HCT116 (cell line): ENCODE measurements around the gene F11R. TPM values are rescaled to one million over a fixed set of nuclear protein-coding genes. Genes with fewer than 3 reads are reported as not detected.

Experiments used
- ATAC-seq: fragments of 200-7000 bp; cut with Tn5 transposase; 2 replicates; pipeline ENCODE4 v1.9.1; 2020; ENCODE audit warnings: mild to moderate bottlenecking, moderate library complexity
- BruUV-seq: library from RNA; stranded (reverse); fragments of 400-500 nt; replicated peaks from 2 replicates; lab custom pipeline; 2021; lab: Mats Ljungman, UMichigan
- CTCF ChIA-PET: fragments of 300-600 bp; sonication (Branson Sonifier 250); formaldehyde crosslinking; loops from one replicate; lab custom pipeline; 2021; ENCODE audit warnings: antibody characterized with exemption; lab: Charles Lee
- POLR2A ChIA-PET: fragments of 300-600, 350-600 bp; sonication (Branson Sonifier 250); formaldehyde crosslinking; loops from one replicate; lab custom pipeline; 2021; ENCODE audit warnings: antibody characterized with exemption; lab: Charles Lee
- RAD21 ChIA-PET, 2 experiments: fragments of 300-600 bp; sonication (Branson Sonifier 250); formaldehyde crosslinking; loops; one replicate each; lab custom pipeline; 2023; ENCODE audit warnings: low total read pairs in 2 of 2; ENCODE audit not compliant: uncharacterized antibody in 2 of 2, unreplicated experiment in 2 of 2, low non-redundant PET in 1 of 2; lab: Charles Lee
- DNase-seq: peaks from one replicate; pipeline ENCODE4 v3.0.0-alpha.2; 2010; ENCODE audit warnings: low read depth, low spot score
- H2AFZ ChIP-seq: fragments of 200-600 bp; shearing (Covaris generic), sonication (generic); 2 replicates; pipeline ENCODE4 v1.6.1; 2017; ENCODE audit warnings: low read depth, mixed run types, mixed read lengths, antibody characterized with exemption, low read length; ENCODE audit not compliant: poor library complexity, severe bottlenecking
- H3K27ac ChIP-seq: 2 replicates; pipeline ENCODE4 v1.5.1; 2012; ENCODE audit warnings: low read depth, low read length
- H3K27me3 ChIP-seq: fragments of 200-600 bp; sonication (generic); 2 replicates; pipeline ENCODE4 v1.6.1; 2016; ENCODE audit warnings: mixed run types, low read length, mixed read lengths; ENCODE audit not compliant: insufficient read depth
- H3K36me3 ChIP-seq, 2 experiments: fragments of 200-500 bp in 1 of 2; fragments of 200-600 bp in 1 of 2; sonication (Bioruptor generic) in 1 of 2; sonication (generic) in 1 of 2; 2 replicates each; pipeline versions ENCODE4 v1.5.1 to v1.6.1; 2014 to 2016; ENCODE audit warnings: low read length in 2 of 2, inconsistent platforms in 1 of 2, mixed read lengths in 1 of 2, mixed run types in 1 of 2; ENCODE audit not compliant: insufficient read depth in 2 of 2, control insufficient read depth in 1 of 2
- H3K4me1 ChIP-seq, 2 experiments: fragments of 200-600 bp in 1 of 2; sonication (generic) in 1 of 2; 2 replicates each; pipeline versions ENCODE4 v1.5.1 to v1.6.1; 2012 to 2017; ENCODE audit warnings: low read length in 2 of 2, inconsistent platforms in 1 of 2, mild to moderate bottlenecking in 1 of 2, mixed read lengths in 1 of 2, mixed run types in 1 of 2, moderate library complexity in 1 of 2; ENCODE audit not compliant: insufficient read depth in 2 of 2, control insufficient read depth in 1 of 2
- H3K4me2 ChIP-seq: fragments of 200-600 bp; sonication (generic); 2 replicates; pipeline ENCODE4 v1.6.1; 2017; ENCODE audit warnings: mixed run types, low read length, mixed read lengths
- H3K4me3 ChIP-seq, 2 experiments: fragments of 200-600 bp in 1 of 2; sonication (generic) in 1 of 2; replicated peaks in 1 of 2; 2 replicates each; pipeline ENCODE4 v1.5.1; 2011 to 2016; ENCODE audit warnings: low read length in 2 of 2, control low read depth in 1 of 2, low read depth in 1 of 2, mild to moderate bottlenecking in 1 of 2, mixed read lengths in 1 of 2, mixed run types in 1 of 2
- H3K79me2 ChIP-seq: fragments of 200-600 bp; sonication (generic); 2 replicates; pipeline ENCODE4 v1.6.1; 2017; ENCODE audit warnings: mild to moderate bottlenecking, mixed run types, low read length, moderate library complexity, mixed read lengths; ENCODE audit not compliant: insufficient read depth
- H3K9ac ChIP-seq: fragments of 200-600 bp; sonication (generic); 2 replicates; pipeline ENCODE4 v1.6.1; 2016; ENCODE audit warnings: low read length, mixed read lengths
- H3K9me2 ChIP-seq: fragments of 200-600 bp; sonication (generic), shearing (Covaris generic); 2 replicates; pipeline ENCODE4 v1.6.1; 2017; ENCODE audit warnings: mixed run types, mild to moderate bottlenecking, moderate library complexity; ENCODE audit not compliant: insufficient read depth
- H3K9me3 ChIP-seq, 2 experiments: fragments of 200-500 bp in 1 of 2; fragments of 200-600 bp in 1 of 2; sonication (Bioruptor generic) in 1 of 2; sonication (generic) in 1 of 2; 2 replicates each; pipeline ENCODE4 v1.6.1; 2014 to 2017; ENCODE audit warnings: low read length in 2 of 2, mixed read lengths in 2 of 2, inconsistent platforms in 1 of 2, low read depth in 1 of 2, mild to moderate bottlenecking in 1 of 2, mixed run types in 1 of 2, moderate library complexity in 1 of 2; ENCODE audit not compliant: control insufficient read depth in 1 of 2, insufficient read depth in 1 of 2
- H4K20me1 ChIP-seq: fragments of 200-600 bp; sonication (generic), shearing (Covaris generic); 2 replicates; pipeline ENCODE4 v1.6.1; 2017; ENCODE audit warnings: mixed run types, mild to moderate bottlenecking, moderate library complexity; ENCODE audit not compliant: insufficient read depth
- ATF3 ChIP-seq: IDR thresholded peaks from 2 replicates; pipeline ENCODE4 v1.6.1; 2012
- CBX3 ChIP-seq: IDR thresholded peaks from 2 replicates; pipeline ENCODE4 v1.6.1; 2012; ENCODE audit warnings: low read depth
- EGR1 ChIP-seq: IDR thresholded peaks from 2 replicates; pipeline ENCODE4 v1.6.1; 2012; ENCODE audit warnings: low read depth
- EZH2 ChIP-seq: fragments of 200-600 bp; sonication (generic); IDR thresholded peaks from 2 replicates; pipeline ENCODE4 v1.6.1; 2017; ENCODE audit warnings: antibody characterized with exemption, mixed run types
- POLR2AphosphoS5 ChIP-seq: IDR thresholded peaks from 2 replicates; pipeline ENCODE4 v1.6.1; 2011; ENCODE audit warnings: mild to moderate bottlenecking, low read depth, low read length, moderate library complexity
- RAD21 ChIP-seq: IDR thresholded peaks from 2 replicates; pipeline ENCODE4 v1.6.1; 2012; ENCODE audit warnings: low read depth, mild to moderate bottlenecking
- REST ChIP-seq: IDR thresholded peaks from 2 replicates; pipeline ENCODE4 v1.6.1; 2012; ENCODE audit warnings: low read depth
- SIN3A ChIP-seq: IDR thresholded peaks from 2 replicates; pipeline ENCODE4 v1.6.1; 2012; ENCODE audit warnings: low read depth
- TCF7L2 ChIP-seq: IDR thresholded peaks from 2 replicates; pipeline ENCODE4 v1.7.0; 2011; ENCODE audit warnings: borderline replicate concordance, inconsistent platforms; ENCODE audit not compliant: insufficient read depth, insufficient read length; ENCODE audit errors: extremely low read depth
- ZFX ChIP-seq: fragments of 450-650 bp; IDR thresholded peaks from 2 replicates; pipeline ENCODE4 v1.6.1; 2017
- ZNF274 ChIP-seq: fragments of 200-500 bp; sonication (Bioruptor generic); IDR thresholded peaks from 2 replicates; pipeline ENCODE4 v1.6.1; 2014; ENCODE audit warnings: mild to moderate bottlenecking, low read depth, low read length, inconsistent platforms
- intact Hi-C: fragments of 100-400 bp; cut with micrococcal nuclease; formaldehyde crosslinking; loops from 2 replicates; pipeline ENCODE4 v1.10.0; 2022
- total RNA-seq: library from RNA; stranded (reverse); gene quantifications from one replicate; pipeline ENCODE4 v1.2.1, GENCODE V29; 2021; ENCODE audit not compliant: unreplicated experiment

Gene F11R
- total RNA-seq, 1 experiment from 2014 or later: 86.7 TPM

GRCh38 chr1:160978510-160978927 is 42.4 kb downstream of the F11R start:
- H3K4me3 ChIP-seq: no peak overlapping the region
- DNase-seq (no peak), ATAC-seq (no peak)
- H3K9me3 ChIP-seq: no peaks in the 10 kb centered on the region
- no peak overlapping the region for H3K9ac ChIP-seq
- H4K20me1 ChIP-seq: no peaks in the 10 kb centered on the region
- RAD21 ChIA-PET: no interaction called here
- no peak for TF ChIP-seq RAD21
- peak; percentile 65 for TF ChIP-seq TCF7L2
- TF ChIP-seq SIN3A: no peak
- no peak for TF ChIP-seq EGR1
- no peak for TF ChIP-seq ATF3
- TF ChIP-seq ZNF274: no peak
- H2AFZ ChIP-seq: no peak overlapping the region
- H3K36me3 ChIP-seq: no peaks in the 10 kb centered on the region
- intact Hi-C loops: no loop called here
- BruUV-seq: no TSS peak
- CTCF ChIA-PET: interaction anchor here (1.3 to 3.0 kb wide), 2 partner anchors 11 to 25 kb away, joined by 5 to 12 read pairs; no protein-coding TSS in a partner anchor
- POLR2A ChIA-PET: no interaction called here
- H3K4me1 ChIP-seq: peaks cover 3 to 5% of the 10 kb centered on the region in 2 experiments; a peak in 2 of 4 replicates
- H3K9me2 ChIP-seq: no peaks in the 10 kb centered on the region
- H3K27me3 ChIP-seq: no peaks in the 10 kb centered on the region
- no peak overlapping the region for H3K27ac ChIP-seq
- no peaks in the 10 kb centered on the region for H3K79me2 ChIP-seq
- H3K4me2 ChIP-seq: no peak overlapping the region

- no peaks in the 10 kb centered on the region for H4K20me1 ChIP-seq
- TF ChIP-seq TCF7L2: no peak
- TF ChIP-seq POLR2AphosphoS5: no peak
- TF ChIP-seq ATF3: no peak
- TF ChIP-seq ZFX: no peak
- no peak for TF ChIP-seq CBX3
- no peak for TF ChIP-seq ZNF274
- no peak for TF ChIP-seq REST
- TF ChIP-seq EZH2: no peak
- no peaks in the 10 kb centered on the region for H3K36me3 ChIP-seq
- no peak overlapping the region for H2AFZ ChIP-seq
- no peaks in the 10 kb centered on the region for H3K9me3 ChIP-seq
- H3K4me2 ChIP-seq: no peak overlapping the region
- intact Hi-C loops: no loop called here
- H3K4me3 ChIP-seq: no peak overlapping the region
- BruUV-seq: no TSS peak
- POLR2A ChIA-PET: no interaction called here
- RAD21 ChIA-PET: no interaction called here
- peaks cover 3 to 5% of the 10 kb centered on the region in 2 experiments; a peak in 2 of 4 replicates for H3K4me1 ChIP-seq
- no peaks in the 10 kb centered on the region for H3K9me2 ChIP-seq
- no peak overlapping the region for H3K9ac ChIP-seq
- H3K27ac ChIP-seq: no peak overlapping the region
- CTCF ChIA-PET: no interaction called here
- no peaks in the 10 kb centered on the region for H3K79me2 ChIP-seq
- DNase-seq: no peak
- H3K27me3 ChIP-seq: no peaks in the 10 kb centered on the region
- ATAC-seq: no peak
Measured at GRCh38 chr1:160975026-160975425, 45.9 kb downstream of the F11R start.
